ENCODE data around the gene ACCSL.

ACCSL gene

GRCh38 chr11:44094260-44094868 lies 46.6 kb downstream of the ACCSL start:
- peaks cover 7% of the 10 kb centered on the region for H3K36me3 Mint-ChIP-seq (ENCODE audit: low read depth)
- H3K27me3 Mint-ChIP-seq (ENCODE audit: low read depth, poor library complexity): peaks cover 39% of the 10 kb centered on the region
- H3K4me3 Mint-ChIP-seq: peak overlapping the region; percentile 71
- H3K4me1 Mint-ChIP-seq: peaks cover 24% of the 10 kb centered on the region
- TF ChIP-seq CTCF (IDR thresholded peaks at IDR 0.05): peak; percentile 69
- peak; percentile 88 for DNase-seq
- H3K27ac Mint-ChIP-seq: no peak overlapping the region
- H3K9me3 Mint-ChIP-seq: peaks cover 14% of the 10 kb centered on the region

DNA sequence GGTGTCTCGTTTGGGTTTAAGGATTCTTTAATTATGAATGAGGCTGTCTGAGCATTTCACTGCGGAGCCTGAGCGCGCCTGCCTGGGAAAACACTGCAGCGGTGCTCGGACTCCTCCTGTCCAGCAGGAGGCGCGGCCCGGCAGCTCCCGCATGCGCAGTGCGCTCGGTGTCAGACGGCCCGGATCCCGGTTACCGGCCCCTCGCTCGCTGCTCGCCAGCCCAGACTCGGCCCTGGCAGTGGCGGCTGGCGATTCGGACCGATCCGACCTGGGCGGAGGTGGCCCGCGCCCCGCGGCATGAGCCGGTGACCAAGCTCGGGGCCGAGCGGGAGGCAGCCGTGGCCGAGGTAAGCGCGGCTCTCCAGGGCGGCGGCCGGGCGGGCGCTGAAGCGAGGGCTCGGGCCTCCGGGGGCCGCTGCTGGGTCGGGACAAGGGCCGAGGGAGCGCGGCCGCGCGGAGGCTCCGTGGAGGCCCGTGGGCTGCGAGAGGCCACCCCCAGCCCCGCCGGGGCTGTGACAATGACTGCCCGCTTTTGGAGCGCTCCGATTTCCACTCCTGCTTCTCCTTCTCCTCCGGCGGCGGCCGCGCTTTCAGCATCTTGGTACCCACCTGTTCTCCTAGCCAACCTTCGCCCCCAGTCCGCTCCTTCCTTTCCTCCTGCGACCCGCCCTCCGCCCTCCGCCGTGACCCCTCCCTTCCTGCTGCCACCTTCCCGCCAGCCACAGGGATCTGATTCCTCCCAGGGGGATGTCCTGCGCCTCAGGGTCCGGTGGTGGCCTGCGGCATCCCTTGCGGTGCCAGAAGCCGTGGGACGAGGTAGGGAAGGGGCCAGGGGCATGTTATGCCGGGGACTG lies 48.0 kb downstream of the ACCSL start, which contains the start of gene EXT2:
Gene EXT2, plus strand, starts transcription at position 173 of the 854 bp plus-strand sequence. CDS start 12,035 bp downstream, outside the sequence.
- no peak within 1 kb of the TSS for H3K27ac Mint-ChIP-seq
- peaks cover 24% of the 10 kb centered on the region for H3K4me1 Mint-ChIP-seq
- peak; percentile 87 for TF ChIP-seq CTCF (IDR thresholded peaks at IDR 0.05)
- peak within 1 kb of the TSS; percentile 86 for H3K4me3 Mint-ChIP-seq
- peaks cover 4% of the 10 kb centered on the region for H3K9me3 Mint-ChIP-seq
- H3K27me3 Mint-ChIP-seq (ENCODE audit: low read depth, poor library complexity): peaks cover 40% of the 10 kb centered on the region
- DNase-seq: peak; percentile 94
- peaks cover 20% of the 10 kb centered on the region for H3K36me3 Mint-ChIP-seq (ENCODE audit: low read depth)

- Mint-ChIP-seq H3K27me3 (ENCODE audit: low read depth, poor library complexity) (peaks cover 32% of the 10 kb centered on the region), H3K4me3 (peak overlapping the region; percentile 86), H3K36me3 (ENCODE audit: low read depth) (peaks cover 21% of the 10 kb centered on the region), H3K9me3 (no peaks in the 10 kb centered on the region), H3K4me1 (peaks cover 24% of the 10 kb centered on the region), H3K27ac (no peak overlapping the region)
- no peak for TF ChIP-seq CTCF (IDR thresholded peaks at IDR 0.05)
- no peak for DNase-seq
Measured at GRCh38 chr11:44096360-44097185, 48.8 kb downstream of the ACCSL start.

DNA sequence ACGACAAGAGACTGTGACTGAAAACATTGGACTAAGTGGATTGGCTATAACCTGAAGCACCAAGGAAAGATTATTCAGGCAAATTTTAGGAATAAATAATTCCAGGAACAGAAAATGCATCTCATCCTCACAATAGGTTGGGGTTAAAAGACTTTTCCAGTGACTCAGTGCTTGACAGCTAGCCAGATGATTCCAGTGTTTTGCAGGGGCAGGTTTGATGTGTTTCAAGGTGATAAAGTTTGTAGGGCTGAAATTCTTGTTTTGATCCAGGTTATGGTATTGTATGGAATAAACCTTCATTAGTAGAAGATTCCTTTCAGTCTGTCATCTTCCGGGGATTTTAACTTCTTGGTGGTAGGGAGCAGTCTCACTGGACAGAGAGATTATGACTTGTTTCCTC lies 50.0 kb downstream of the ACCSL start:
- no peak for TF ChIP-seq CTCF (IDR thresholded peaks at IDR 0.05)
- H3K27me3 Mint-ChIP-seq (ENCODE audit: low read depth, poor library complexity): peaks cover 35% of the 10 kb centered on the region
- H3K4me1 Mint-ChIP-seq: peaks cover 24% of the 10 kb centered on the region
- H3K9me3 Mint-ChIP-seq: no peaks in the 10 kb centered on the region
- H3K36me3 Mint-ChIP-seq (ENCODE audit: low read depth): peaks cover 21% of the 10 kb centered on the region
- DNase-seq: no peak
- no peak overlapping the region for H3K4me3 Mint-ChIP-seq
- H3K27ac Mint-ChIP-seq: no peak overlapping the region

GRCh38 chr11:44101098-44101497 lies 53.3 kb downstream of the ACCSL start:
- Mint-ChIP-seq H3K4me3 (no peak overlapping the region), H3K27ac (no peak overlapping the region), H3K27me3 (ENCODE audit: low read depth, poor library complexity) (peaks cover 16% of the 10 kb centered on the region), H3K36me3 (ENCODE audit: low read depth) (peaks cover 21% of the 10 kb centered on the region), H3K9me3 (no peaks in the 10 kb centered on the region), H3K4me1 (peaks cover 15% of the 10 kb centered on the region)
- no peak for TF ChIP-seq CTCF (IDR thresholded peaks at IDR 0.05)
- DNase-seq: no peak
